Muscle of leg (tissue), 11 donors: ENCODE data around the gene EMB. TPM values are rescaled to one million over a fixed set of nuclear protein-coding genes. Genes with fewer than 3 reads are reported as not detected.
"Not testable (repeated sequence)": the region's sequence is repeated elsewhere in the genome, so short reads cannot be mapped to it uniquely, and the experiment has no call there.

Source experiments
- DNase-seq: peaks from one replicate; pipeline ENCODE4 v3.0.0; 2013
- H3K27ac ChIP-seq: one replicate; pipeline ENCODE4 v1.5.1; 2013; ENCODE audit warnings: mild to moderate bottlenecking, low read length, control low read depth
- H3K27me3 ChIP-seq: one replicate; pipeline ENCODE4 v1.6.1; 2013; ENCODE audit warnings: low read length; ENCODE audit not compliant: control insufficient read depth, insufficient read depth
- H3K36me3 ChIP-seq: one replicate; pipeline ENCODE4 v1.6.1; 2013; ENCODE audit warnings: low read length; ENCODE audit not compliant: control insufficient read depth, insufficient read depth
- H3K4me1 ChIP-seq: one replicate; pipeline ENCODE4 v1.6.1; 2013; ENCODE audit warnings: low read length; ENCODE audit not compliant: control insufficient read depth, insufficient read depth
- H3K4me3 ChIP-seq: one replicate; pipeline ENCODE4 v1.5.1; 2013; ENCODE audit warnings: low read length, control low read depth
- H3K9me3 ChIP-seq: replicated peaks from 2 replicates; pipeline ENCODE4 v1.6.1; 2013; ENCODE audit warnings: low read depth, low read length; ENCODE audit not compliant: control insufficient read depth
- WGBS: methylation state at CpG from one replicate; pipeline ENCODE4 v1.1.5; 2013; ENCODE audit warnings: missing lambda C conversion rate; ENCODE audit not compliant: insufficient coverage; 5-methylcytosine and 5-hydroxymethylcytosine counted together
- polyA plus RNA-seq, 8 donors: library from polyadenylated mRNA; unstranded; fragments of 120-200 nt; gene quantifications; one replicate each; pipeline versions ENCODE4 v1.2.1 to v1.2.3, GENCODE V29; 2013; ENCODE audit warnings: inconsistent platforms in 1 of 8, low replicate concordance in 1 of 8; ENCODE audit not compliant: insufficient read length in 8 of 8, insufficient read depth in 1 of 8
- total RNA-seq: library from RNA; stranded (reverse); fragments of 120-200 nt; gene quantifications from one replicate; pipeline ENCODE4 v1.2.4, GENCODE V29; 2013

EMB gene
- total and polyA plus RNA-seq, 9 donors = 2.3 to 5.9 (median 3.2) TPM

GRCh38 chr5:50423100-50423799, 17.8 kb downstream of the EMB start:
- H3K36me3 ChIP-seq, H3K27me3 ChIP-seq, DNase-seq, H3K9me3 ChIP-seq, H3K4me1 ChIP-seq, H3K27ac ChIP-seq, H3K4me3 ChIP-seq: not testable (repeated sequence)
- WGBS = no CpG with 5 or more reads among the region's 3 CpGs

- no CpG with 5 or more reads among the region's 7 CpGs for WGBS
- not testable (repeated sequence) for H3K4me3 ChIP-seq, H3K27me3 ChIP-seq, H3K36me3 ChIP-seq, H3K9me3 ChIP-seq, DNase-seq, H3K4me1 ChIP-seq, H3K27ac ChIP-seq
Observed at GRCh38 chr5:50421184-50421950, 19.7 kb downstream of the EMB start.

GRCh38 chr5:50420343-50420935, 20.6 kb downstream of the EMB start:
- no peak for DNase-seq
- Histone ChIP-seq H3K4me1 (no peaks in the 10 kb centered on the region), H3K27ac (no peak overlapping the region), H3K4me3 (no peak overlapping the region), H3K9me3 (no peaks in the 10 kb centered on the region), H3K36me3 (no peaks in the 10 kb centered on the region), H3K27me3 (no peaks in the 10 kb centered on the region)
- no CpG with 5 or more reads among the region's 5 CpGs for WGBS

- DNase-seq, H3K36me3 ChIP-seq, H3K27ac ChIP-seq, H3K4me1 ChIP-seq, H3K9me3 ChIP-seq, H3K4me3 ChIP-seq, H3K27me3 ChIP-seq: not testable (repeated sequence)
- WGBS = no CpG with 5 or more reads among the region's 6 CpGs
Observed at GRCh38 chr5:50419656-50420055, 21.4 kb downstream of the EMB start.

GRCh38 chr5:50416637-50417036, 24.5 kb downstream of the EMB start:
- DNase-seq, H3K4me1 ChIP-seq, H3K27ac ChIP-seq, H3K27me3 ChIP-seq, H3K4me3 ChIP-seq, H3K9me3 ChIP-seq, H3K36me3 ChIP-seq: not testable (repeated sequence)
- WGBS = no CpG with 5 or more reads among the region's 3 CpGs

GRCh38 chr5:50415912-50416311, 25.2 kb downstream of the EMB start:
- Histone ChIP-seq H3K4me3 (no peak overlapping the region), H3K9me3 (no peaks in the 10 kb centered on the region), H3K36me3 (no peaks in the 10 kb centered on the region), H3K4me1 (no peaks in the 10 kb centered on the region), H3K27ac (no peak overlapping the region), H3K27me3 (no peaks in the 10 kb centered on the region)
- WGBS = 36% methylated on average over 1 of the region's 4 CpGs
- no peak for DNase-seq

- H3K27ac ChIP-seq, H3K4me3 ChIP-seq, DNase-seq, H3K27me3 ChIP-seq, H3K36me3 ChIP-seq, H3K4me1 ChIP-seq, H3K9me3 ChIP-seq: not testable (repeated sequence)
Observed at GRCh38 chr5:50410932-50411331, 30.2 kb downstream of the EMB start.

GRCh38 chr5:50406877-50407276, 34.2 kb downstream of the EMB start:
- H3K27me3 ChIP-seq = no peaks in the 10 kb centered on the region
- no peak overlapping the region for H3K27ac ChIP-seq
- H3K4me1 ChIP-seq = no peaks in the 10 kb centered on the region
- H3K9me3 ChIP-seq = no peaks in the 10 kb centered on the region
- no CpG with 5 or more reads among the region's 1 CpG for WGBS
- no peaks in the 10 kb centered on the region for H3K36me3 ChIP-seq
- DNase-seq = no peak
- H3K4me3 ChIP-seq = no peak overlapping the region

GRCh38 chr5:50401336-50401735, 39.8 kb downstream of the EMB start:
- peak; percentile 84 for DNase-seq
- Histone ChIP-seq H3K36me3 (no peaks in the 10 kb centered on the region), H3K4me1 (no peaks in the 10 kb centered on the region), H3K9me3 (no peaks in the 10 kb centered on the region), H3K27me3 (no peaks in the 10 kb centered on the region), H3K27ac (no peak overlapping the region), H3K4me3 (no peak overlapping the region)
- WGBS = 7% methylated on average over 1 of the region's 3 CpGs

GRCh38 chr5:50393925-50394609, 47.0 kb downstream of the EMB start:
- H3K27me3 ChIP-seq, H3K27ac ChIP-seq, H3K4me1 ChIP-seq, H3K9me3 ChIP-seq, H3K4me3 ChIP-seq, H3K36me3 ChIP-seq: not testable (repeated sequence)
- peak; percentile 11 for DNase-seq
- no CpG with 5 or more reads among the region's 2 CpGs for WGBS
